Hematopoietic multipotent progenitor cell treated with erythropoietin and hydrocortisone succinate and interleukin-3 and kit ligand, for 8 days (in vitro differentiated cells): ENCODE measurements around the gene AGBL4.

Source experiments
- DNase-seq: peaks from one replicate; pipeline ENCODE4 v3.0.0-alpha.2; 2015

AGBL4 gene

GRCh38 chr1:48616710-48617109 lies 1407.0 kb downstream of the AGBL4 start:
- no peak for DNase-seq

GRCh38 chr1:48611841-48612240 lies 1411.9 kb downstream of the AGBL4 start:
- no peak for DNase-seq

DNA sequence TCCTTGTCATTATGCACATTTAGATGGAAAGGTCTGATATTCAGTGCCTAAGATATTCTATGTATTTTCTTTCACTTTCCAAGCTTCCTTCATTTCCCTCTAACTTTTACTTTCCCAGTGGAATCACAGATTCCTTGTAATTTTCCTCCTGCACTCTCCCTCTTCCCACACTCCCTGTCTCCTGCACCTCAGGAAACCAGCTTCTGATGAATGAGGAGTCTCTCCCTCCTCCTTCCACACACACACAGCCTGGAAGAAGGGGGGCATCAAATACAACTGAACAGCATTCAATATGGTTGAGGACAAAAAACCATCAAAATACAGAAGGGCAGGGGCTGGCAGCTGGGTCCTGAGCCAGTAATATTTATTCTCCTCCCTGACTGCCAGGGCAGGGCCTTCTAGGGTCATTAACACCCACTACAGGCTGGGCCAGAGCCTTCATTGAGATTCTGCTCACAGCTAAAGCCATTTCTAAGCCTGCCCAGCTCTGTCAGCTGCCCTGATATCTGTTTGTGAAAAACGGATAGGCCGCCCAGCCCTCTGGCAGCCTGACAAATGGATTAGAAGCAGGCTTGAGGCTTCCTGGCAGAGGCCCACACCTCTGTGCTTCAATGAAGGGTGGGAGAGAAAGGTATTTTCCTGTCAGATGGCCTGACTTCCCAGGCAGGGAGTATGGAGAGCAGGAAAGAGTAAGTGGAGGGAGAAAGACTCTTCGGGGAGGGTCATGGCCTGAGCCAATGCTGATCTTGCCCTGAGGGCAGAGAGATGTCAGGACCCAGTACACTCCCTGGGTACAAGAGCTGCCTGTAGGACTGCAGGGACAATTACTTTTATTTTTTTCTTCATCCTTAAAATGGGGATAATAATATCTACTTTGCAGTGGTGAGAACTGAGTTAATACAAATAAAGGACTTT lies 1412.9 kb downstream of the AGBL4 start:
- DNase-seq: no peak

DNA sequence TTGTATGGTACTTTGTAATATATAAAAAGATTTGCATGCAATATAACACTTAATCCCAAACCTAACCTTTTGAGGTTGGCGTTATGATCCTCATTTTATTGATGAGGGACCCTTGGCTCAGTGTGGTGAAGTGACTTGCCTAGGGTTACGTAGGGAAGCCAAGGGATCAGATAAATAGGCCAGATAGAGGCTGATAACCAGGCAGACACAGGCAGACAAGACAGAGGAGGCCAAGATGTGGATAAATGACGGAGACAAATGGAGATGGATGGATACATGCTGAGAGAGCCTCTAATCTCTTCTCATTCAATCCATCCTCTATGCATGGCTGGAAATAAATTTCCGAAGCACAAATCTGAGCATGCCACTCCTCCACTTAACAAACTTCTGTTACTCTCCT lies 1414.9 kb downstream of the AGBL4 start:
- no peak for DNase-seq

GRCh38 chr1:48603222-48603621 lies 1420.5 kb downstream of the AGBL4 start:
- no peak for DNase-seq

GRCh38 chr1:48602349-48602748 lies 1421.4 kb downstream of the AGBL4 start:
- DNase-seq: no peak

GRCh38 chr1:48600182-48600581 lies 1423.6 kb downstream of the AGBL4 start:
- no peak for DNase-seq

GRCh38 chr1:48597663-48598062 lies 1426.1 kb downstream of the AGBL4 start:
- no peak for DNase-seq

GRCh38 chr1:48596046-48596445 lies 1427.7 kb downstream of the AGBL4 start:
- DNase-seq: no peak

- DNase-seq: no peak
Measured at GRCh38 chr1:48595613-48596012, 1428.1 kb downstream of the AGBL4 start.

- DNase-seq: no peak
Measured at GRCh38 chr1:48592330-48592729, 1431.4 kb downstream of the AGBL4 start.

- no peak for DNase-seq
Measured at GRCh38 chr1:48591181-48591580, 1432.6 kb downstream of the AGBL4 start.

DNA sequence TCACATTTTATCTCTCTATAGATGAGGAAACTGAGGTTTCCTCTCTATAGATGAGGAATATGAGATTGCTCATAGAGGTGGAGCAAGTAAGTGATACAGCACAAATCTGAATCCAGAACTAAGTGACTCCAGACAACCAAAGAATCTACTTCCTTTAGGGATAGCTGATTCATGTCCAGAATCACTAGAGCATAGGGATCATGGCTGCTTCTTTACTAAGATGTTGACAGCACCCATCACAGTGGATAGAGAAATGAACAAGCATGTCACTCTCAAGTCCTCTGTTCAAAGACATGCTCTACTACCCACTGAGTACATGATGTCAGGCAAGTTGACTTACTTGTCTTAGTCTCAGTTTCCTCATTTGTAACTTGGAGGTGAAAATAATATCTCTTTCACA lies 1435.7 kb downstream of the AGBL4 start:
- no peak for DNase-seq

GRCh38 chr1:48582408-48582807 lies 1441.3 kb downstream of the AGBL4 start:
- DNase-seq: no peak

GRCh38 chr1:48581270-48581669 lies 1442.5 kb downstream of the AGBL4 start:
- no peak for DNase-seq

GRCh38 chr1:48576565-48576964 lies 1447.2 kb downstream of the AGBL4 start:
- DNase-seq: no peak

DNA sequence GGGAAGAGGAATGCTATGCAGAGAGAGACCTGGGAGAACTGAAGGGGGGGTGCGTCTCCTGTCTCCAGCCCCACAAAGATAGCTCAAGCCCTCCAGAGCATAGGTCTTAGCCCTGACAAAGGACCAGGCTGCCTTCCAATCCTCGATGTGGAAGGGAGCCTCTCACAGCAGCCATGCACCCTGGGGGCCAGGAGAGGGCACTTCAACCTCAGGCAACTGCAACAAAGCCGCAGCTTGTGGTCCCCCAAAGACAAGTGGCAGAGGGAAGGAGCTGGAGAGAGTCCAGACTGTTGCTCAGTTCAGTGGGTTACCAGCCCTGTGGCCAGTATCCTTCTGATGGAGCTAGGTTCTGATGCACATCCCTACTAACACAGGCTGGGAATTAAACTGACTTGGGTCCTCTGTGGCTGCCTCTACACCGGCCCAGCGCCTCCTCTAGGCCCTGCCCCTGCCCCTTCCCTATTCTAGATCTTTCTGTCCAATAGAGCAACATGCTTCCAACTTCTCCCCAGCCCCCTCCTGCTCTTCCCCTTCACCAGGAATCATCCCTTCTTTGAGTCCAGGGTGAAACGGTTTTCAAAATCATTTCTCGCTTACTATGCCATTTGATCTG lies 1451.0 kb downstream of the AGBL4 start:
- DNase-seq: peak; percentile 30

GRCh38 chr1:48572134-48572533 lies 1451.6 kb downstream of the AGBL4 start:
- no peak for DNase-seq

GRCh38 chr1:48571303-48571987 lies 1452.3 kb downstream of the AGBL4 start:
- no peak for DNase-seq

DNA sequence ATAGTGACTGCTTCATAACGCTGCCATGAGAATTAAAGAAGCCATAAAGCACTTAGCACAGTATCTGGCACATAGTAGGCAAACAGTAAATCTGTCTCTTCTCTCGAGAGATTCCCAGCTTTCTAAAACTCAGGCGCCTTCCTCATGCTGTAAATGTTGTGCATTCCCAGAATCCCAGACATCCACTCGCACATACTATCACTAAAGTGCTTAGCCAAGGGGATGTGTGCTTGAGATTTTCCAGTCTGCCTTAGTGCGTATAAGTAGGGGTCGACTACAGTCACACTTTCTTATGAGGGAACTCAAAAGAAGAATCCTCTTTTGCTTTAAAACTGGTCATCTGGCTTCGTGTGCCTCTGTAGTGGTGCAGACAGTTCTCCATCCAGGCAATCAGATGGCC lies 1453.2 kb downstream of the AGBL4 start:
- no peak for DNase-seq

- no peak for DNase-seq
Measured at GRCh38 chr1:48568501-48568900, 1455.3 kb downstream of the AGBL4 start.

GRCh38 chr1:48566492-48566891 lies 1457.3 kb downstream of the AGBL4 start:
- DNase-seq: no peak

DNA sequence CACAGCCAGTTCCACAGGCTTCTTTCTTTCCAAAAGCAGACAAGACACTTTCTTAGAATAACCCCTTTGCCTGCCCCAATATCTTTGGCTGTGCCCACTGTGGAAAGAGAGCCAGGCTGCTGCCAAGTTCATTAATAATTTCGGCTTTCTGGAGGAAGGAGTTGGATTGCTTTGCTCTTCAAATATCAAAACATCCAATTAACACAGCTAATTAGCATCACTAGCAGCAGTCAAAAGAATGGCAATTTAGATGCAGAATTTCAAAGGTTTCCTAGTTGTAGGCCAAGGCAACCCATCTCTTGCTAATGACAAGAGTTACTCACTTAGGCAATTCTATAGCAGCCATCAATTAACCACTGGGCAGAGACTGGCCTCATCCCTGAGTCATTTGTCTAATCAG lies 1460.7 kb downstream of the AGBL4 start:
- DNase-seq: no peak

DNA sequence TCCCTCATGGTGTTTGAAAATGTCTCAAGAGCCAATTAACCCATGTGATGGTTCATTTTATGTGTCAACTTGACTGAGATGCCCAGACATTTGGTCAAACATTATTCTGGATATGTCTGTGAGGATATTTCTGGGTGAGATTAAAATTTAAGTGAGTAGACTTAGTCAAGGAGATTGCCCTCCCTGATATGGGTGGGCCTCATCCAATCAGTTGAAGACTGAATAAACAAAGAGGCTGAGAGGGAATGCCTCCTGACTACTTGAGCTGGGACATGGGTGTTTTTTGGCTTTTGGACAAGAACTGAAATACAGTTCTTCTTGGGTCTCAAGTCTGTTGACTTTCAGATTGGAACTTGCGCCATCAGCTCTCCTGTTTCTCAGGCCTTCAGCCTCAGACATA lies 1462.3 kb downstream of the AGBL4 start:
- DNase-seq: no peak
